GM23338 (cell line): ENCODE measurements around the gene BHLHA15. TPM values are rescaled to one million over a fixed set of nuclear protein-coding genes. Genes with fewer than 3 reads are reported as not detected.
"Not testable (repeated sequence)": the region's sequence is repeated elsewhere in the genome, so short reads cannot be mapped to it uniquely, and the experiment has no call there.

Experiments
- ATAC-seq: fragments of 200-7000 bp; cut with Tn5 transposase; 3 replicates; pipeline ENCODE4 v1.9.1; 2020
- DNase-seq: peaks from one replicate; pipeline ENCODE4 v3.0.0-alpha.2; 2015; ENCODE audit warnings: low spot score
- H2AFZ ChIP-seq: fragments of 200-600 bp; sonication (generic); 2 replicates; pipeline ENCODE4 v1.8.0; 2016; ENCODE audit warnings: antibody characterized with exemption, mild to moderate bottlenecking, moderate library complexity
- H3F3A ChIP-seq: fragments of 200-600 bp; sonication (generic); replicated peaks from 2 replicates; pipeline ENCODE4 v1.8.0; 2017; ENCODE audit warnings: antibody characterized with exemption, mixed run types, low read depth
- H3K27ac ChIP-seq: fragments of 200-600 bp; sonication (generic); 2 replicates; pipeline ENCODE4 v1.6.1; 2016; ENCODE audit warnings: low read depth
- H3K27me3 ChIP-seq: fragments of 200-600 bp; sonication (generic); 2 replicates; pipeline ENCODE4 v1.8.0; 2016; ENCODE audit warnings: mild to moderate bottlenecking, mixed run types, moderate library complexity; ENCODE audit not compliant: insufficient read depth
- H3K36me3 ChIP-seq: fragments of 200-600 bp; sonication (generic); 2 replicates; pipeline ENCODE4 v1.8.0; 2016; ENCODE audit warnings: mild to moderate bottlenecking; ENCODE audit not compliant: insufficient read depth
- H3K4me1 ChIP-seq: fragments of 200-600 bp; sonication (generic); 2 replicates; pipeline ENCODE4 v1.8.0; 2016; ENCODE audit warnings: mild to moderate bottlenecking, moderate library complexity; ENCODE audit not compliant: insufficient read depth
- H3K4me2 ChIP-seq: fragments of 200-600 bp; sonication (generic); 2 replicates; pipeline ENCODE4 v1.7.1; 2017; ENCODE audit warnings: mixed run types
- H3K4me3 ChIP-seq: fragments of 200-600 bp; sonication (generic); 2 replicates; pipeline ENCODE4 v1.6.1; 2016; ENCODE audit warnings: mixed run types
- H3K79me2 ChIP-seq: fragments of 200-600 bp; sonication (generic); replicated peaks from 2 replicates; pipeline ENCODE4 v1.8.0; 2017; ENCODE audit warnings: mild to moderate bottlenecking; ENCODE audit not compliant: insufficient read depth
- H3K9me2 ChIP-seq: fragments of 200-600 bp; sonication (generic); 2 replicates; pipeline ENCODE4 v1.8.0; 2017; ENCODE audit not compliant: insufficient read depth
- H4K20me1 ChIP-seq: fragments of 200-600 bp; sonication (generic); replicated peaks from 2 replicates; pipeline ENCODE4 v1.8.0; 2017; ENCODE audit warnings: mild to moderate bottlenecking; ENCODE audit not compliant: insufficient read depth
- H3K27ac Mint-ChIP-seq: 2 replicates; pipeline ENCODE4 v1.8.0; 2020; ENCODE audit warnings: inconsistent platforms, mild to moderate bottlenecking, moderate library complexity, mixed read lengths
- H3K27me3 Mint-ChIP-seq: 3 replicates; pipeline ENCODE4 v1.8.0; 2022; ENCODE audit warnings: low read depth, mild to moderate bottlenecking, moderate library complexity, mixed read lengths, inconsistent platforms; ENCODE audit not compliant: insufficient read depth, poor library complexity
- H3K36me3 Mint-ChIP-seq: 3 replicates; pipeline ENCODE4 v1.8.0; 2021; ENCODE audit warnings: low read depth, mild to moderate bottlenecking, inconsistent platforms, moderate library complexity, mixed read lengths
- H3K4me1 Mint-ChIP-seq: 3 replicates; pipeline ENCODE4 v1.8.0; 2020; ENCODE audit warnings: mild to moderate bottlenecking, inconsistent platforms, mixed read lengths
- H3K4me3 Mint-ChIP-seq: 3 replicates; pipeline ENCODE4 v1.8.0; 2021; ENCODE audit warnings: moderate library complexity, mild to moderate bottlenecking, inconsistent platforms, mixed read lengths
- H3K9me3 Mint-ChIP-seq: 3 replicates; pipeline ENCODE4 v1.8.0; 2020; ENCODE audit warnings: moderate library complexity, mild to moderate bottlenecking, inconsistent platforms, mixed read lengths
- CTCF ChIP-seq, 2 experiments: fragments of 200-600 bp in 1 of 2; sonication (generic) in 1 of 2; conservative IDR thresholded peaks; 2 replicates each; pipeline versions ENCODE4 v1.5.1 to v1.6.1; 2016 to 2017; ENCODE audit warnings: antibody characterized with exemption in 2 of 2, low read depth in 2 of 2, mild to moderate bottlenecking in 2 of 2, moderate library complexity in 1 of 2
- ETS1 ChIP-seq: IDR thresholded peaks from 2 replicates; pipeline ENCODE4 v1.6.1; 2016; ENCODE audit warnings: antibody characterized with exemption
- EZH2phosphoT487 ChIP-seq: fragments of 200-600 bp; sonication (generic); IDR thresholded peaks from one replicate; pipeline ENCODE4 v1.8.1; 2018; ENCODE audit warnings: antibody characterized with exemption; ENCODE audit not compliant: unreplicated experiment
- REST ChIP-seq: IDR thresholded peaks from one replicate; pipeline ENCODE4 v1.6.1; 2018; ENCODE audit warnings: antibody characterized with exemption; ENCODE audit not compliant: unreplicated experiment
- ZNF331 ChIP-seq: fragments of 250-450 bp; sonication (Bioruptor Pico); IDR thresholded peaks from 2 replicates; pipeline ENCODE4 v1.5.0; 2020; ENCODE audit warnings: low read depth, mild to moderate bottlenecking, moderate library complexity
- polyA plus RNA-seq: library from polyadenylated mRNA; unstranded; fragments of >200 nt; fragmentation: Nextera tagmentation; extraction: Ambion mirVana; gene quantifications from 2 replicates; pipeline ENCODE4 v1.2.1, GENCODE V29; 2016
- total RNA-seq: library from RNA; depleted of rRNA; stranded (reverse); fragments of >200 nt; shearing (Covaris generic); gene quantifications from 2 replicates; pipeline ENCODE4 v1.2.3, GENCODE V29; 2014

The BHLHA15 gene
- total and polyA plus RNA-seq, 2 experiments from 2014 or later = 1.4 to 8.3 TPM

- Histone ChIP-seq H3K4me1 (peaks cover 5% of the 10 kb centered on the region; the same call in 1 of the 2 replicates), H3K4me3 (no peak overlapping the region), H3K4me2 (no peak overlapping the region), H2AFZ (no peak overlapping the region), H4K20me1 (no peaks in the 10 kb centered on the region), H3F3A (no peaks in the 10 kb centered on the region), H3K36me3 (no peaks in the 10 kb centered on the region), H3K79me2 (no peaks in the 10 kb centered on the region), H3K27me3 (no peaks in the 10 kb centered on the region), H3K9me2 (no peaks in the 10 kb centered on the region), H3K27ac (no peak overlapping the region)
- Mint-ChIP-seq H3K27ac (peak overlapping the region; percentile 24), H3K9me3 (no peaks in the 10 kb centered on the region), H3K4me1 (peaks cover 4% of the 10 kb centered on the region), H3K4me3 (no peak overlapping the region), H3K36me3 (no peaks in the 10 kb centered on the region), H3K27me3 (no peaks in the 10 kb centered on the region)
- TF ChIP-seq ZNF331 = no peak
- no peak for TF ChIP-seq EZH2phosphoT487
- TF ChIP-seq REST = no peak
- TF ChIP-seq CTCF (conservative IDR thresholded peaks at IDR 0.05; ENCODE audit: low read depth in 2 of 2) = no peak
- no peak for TF ChIP-seq ETS1
- DNase-seq = no peak
- no peak for ATAC-seq
These were observed 6.7 kb downstream of the BHLHA15 start for GRCh38 chr7:98217623-98218582.

DNA sequence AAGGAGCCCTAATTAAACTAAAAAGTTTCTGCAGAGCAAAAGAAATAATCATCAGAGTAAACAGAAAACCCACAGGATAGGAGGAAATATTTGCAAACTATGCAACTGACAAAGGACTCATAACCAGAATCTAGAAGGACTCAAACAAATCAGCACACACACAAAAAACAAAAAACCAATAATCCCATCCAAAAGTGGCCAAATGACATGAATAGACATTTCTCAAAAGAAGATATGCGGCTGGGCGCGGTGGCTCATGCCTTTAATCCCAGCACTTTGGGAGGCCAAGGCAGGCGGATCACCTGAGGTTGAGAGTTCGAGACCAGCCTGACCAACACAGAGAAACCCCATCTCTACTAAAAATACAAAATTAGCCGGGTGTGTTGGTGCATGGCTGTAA lies 8.1 kb downstream of the BHLHA15 start:
- not testable (repeated sequence) for H4K20me1 ChIP-seq, H3K9me2 ChIP-seq, H3K4me2 ChIP-seq, H3K9me3 Mint-ChIP-seq, H3K79me2 ChIP-seq, H3K4me1 ChIP-seq, H3K4me3 Mint-ChIP-seq, H3K27ac Mint-ChIP-seq, DNase-seq, H3F3A ChIP-seq, H3K27ac ChIP-seq, H3K27me3 Mint-ChIP-seq, H3K4me1 Mint-ChIP-seq, H2AFZ ChIP-seq, H3K27me3 ChIP-seq, H3K36me3 ChIP-seq, H3K36me3 Mint-ChIP-seq, H3K4me3 ChIP-seq, ATAC-seq
